Cardiac fibroblast (primary cell): ENCODE data around the gene KDSR.

Experiments
- DNase-seq, 2 donors: peaks; one replicate each; pipeline versions ENCODE4 v3.0.0 to v3.0.0-alpha.2; 2010; ENCODE audit warnings: low read depth in 2 of 2
- H3K4me3 ChIP-seq, 2 donors: replicated peaks in 1 of 2; 1 replicate in 1 of 2; 2 replicates in 1 of 2; pipeline ENCODE4 v1.5.1; 2011; ENCODE audit warnings: low read depth in 2 of 2, low read length in 2 of 2, mild to moderate bottlenecking in 2 of 2, moderate library complexity in 1 of 2
- CTCF ChIP-seq: IDR thresholded peaks from one replicate; pipeline ENCODE4 v1.5.1; 2011; ENCODE audit warnings: low read depth, mild to moderate bottlenecking, low read length, inconsistent platforms

The KDSR gene

GRCh38 chr18:63309422-63309821 lies 57.6 kb downstream of the KDSR start:
- DNase-seq, result no peak
- no peak overlapping the region for H3K4me3 ChIP-seq
- no peak for TF ChIP-seq CTCF

DNA sequence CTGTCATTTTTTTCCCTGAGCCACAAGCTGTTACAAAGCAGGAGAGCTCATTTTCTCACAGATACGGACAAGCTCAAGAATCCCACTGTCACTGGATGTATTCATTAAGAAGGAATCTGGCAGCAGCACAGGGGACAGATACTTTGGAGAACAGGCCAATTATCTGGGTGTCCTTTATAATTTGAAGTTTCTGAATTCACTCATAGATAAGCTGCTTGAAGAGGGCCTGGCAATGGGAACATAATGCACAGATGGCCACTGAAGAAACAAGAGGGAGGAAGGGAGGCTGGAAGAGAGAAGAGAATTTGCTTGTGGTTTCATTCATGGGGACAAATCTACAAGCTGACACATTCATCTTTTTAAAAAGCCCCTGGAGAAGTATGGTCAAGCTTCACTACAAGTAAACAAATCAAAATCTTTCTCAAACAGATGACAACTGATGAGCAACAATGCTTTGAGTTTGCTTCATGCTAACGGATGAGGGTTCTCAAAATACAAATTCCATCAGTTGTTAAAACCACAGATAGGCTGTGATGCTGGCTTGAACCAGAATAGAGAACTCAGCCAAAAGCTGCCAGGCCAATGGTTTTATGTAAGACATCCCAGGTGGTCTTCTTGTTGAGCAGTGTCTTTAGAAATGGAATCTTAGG lies 59.3 kb downstream of the KDSR start:
- no peak overlapping the region for H3K4me3 ChIP-seq
- TF ChIP-seq CTCF, result no peak
- peak in 1 of 2 donors; percentile 61 for DNase-seq

- no peak for TF ChIP-seq CTCF
- H3K4me3 ChIP-seq, result no peak overlapping the region
- DNase-seq, result no peak
Measured at GRCh38 chr18:63306819-63307550, 60.0 kb downstream of the KDSR start.

DNA sequence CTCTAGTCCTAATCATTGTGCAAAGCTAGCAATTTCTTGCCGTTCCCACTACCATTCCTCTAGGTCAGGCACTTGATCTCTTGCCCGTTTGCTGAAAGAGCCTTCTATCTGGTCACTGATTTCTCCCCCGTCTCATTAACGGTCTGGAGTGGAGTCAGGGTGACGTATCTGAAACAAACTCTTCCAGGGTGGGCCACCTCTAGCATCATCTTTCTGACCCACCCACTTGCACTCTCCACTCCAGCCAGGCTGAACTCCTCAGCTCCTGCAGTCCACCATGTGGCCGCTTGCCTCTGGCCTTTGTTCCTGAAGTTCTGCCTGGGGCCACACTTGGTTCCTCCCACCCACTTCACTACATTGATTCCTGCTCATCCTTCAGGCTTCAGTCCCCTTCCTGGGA lies 60.8 kb downstream of the KDSR start:
- no peak for DNase-seq
- H3K4me3 ChIP-seq, result no peak overlapping the region
- TF ChIP-seq CTCF, result no peak

GRCh38 chr18:63303547-63303946 lies 63.5 kb downstream of the KDSR start:
- TF ChIP-seq CTCF, result no peak
- no peak for DNase-seq
- no peak overlapping the region for H3K4me3 ChIP-seq

- no peak for DNase-seq
- no peak for TF ChIP-seq CTCF
- no peak overlapping the region for H3K4me3 ChIP-seq
Measured at GRCh38 chr18:63302636-63303405, 64.2 kb downstream of the KDSR start.
